ACHN (cell line): ENCODE data around the gene EID3.
"Not testable (repeated sequence)": the region's sequence is repeated elsewhere in the genome, so short reads cannot be mapped to it uniquely, and the experiment has no call there.

ENCODE experiments used
- DNase-seq: peaks from one replicate; pipeline ENCODE4 v3.0.0-alpha.2; 2015
- in situ Hi-C: cut with HindIII; loops from 2 replicates; pipeline ENCODE4 v1.10.0; 2017; ENCODE audit warnings: low sequenced_read_pairs, low pct_ligation_motif_present, low pct_unique_long_range_greater_than_20kb

The EID3 gene

DNA sequence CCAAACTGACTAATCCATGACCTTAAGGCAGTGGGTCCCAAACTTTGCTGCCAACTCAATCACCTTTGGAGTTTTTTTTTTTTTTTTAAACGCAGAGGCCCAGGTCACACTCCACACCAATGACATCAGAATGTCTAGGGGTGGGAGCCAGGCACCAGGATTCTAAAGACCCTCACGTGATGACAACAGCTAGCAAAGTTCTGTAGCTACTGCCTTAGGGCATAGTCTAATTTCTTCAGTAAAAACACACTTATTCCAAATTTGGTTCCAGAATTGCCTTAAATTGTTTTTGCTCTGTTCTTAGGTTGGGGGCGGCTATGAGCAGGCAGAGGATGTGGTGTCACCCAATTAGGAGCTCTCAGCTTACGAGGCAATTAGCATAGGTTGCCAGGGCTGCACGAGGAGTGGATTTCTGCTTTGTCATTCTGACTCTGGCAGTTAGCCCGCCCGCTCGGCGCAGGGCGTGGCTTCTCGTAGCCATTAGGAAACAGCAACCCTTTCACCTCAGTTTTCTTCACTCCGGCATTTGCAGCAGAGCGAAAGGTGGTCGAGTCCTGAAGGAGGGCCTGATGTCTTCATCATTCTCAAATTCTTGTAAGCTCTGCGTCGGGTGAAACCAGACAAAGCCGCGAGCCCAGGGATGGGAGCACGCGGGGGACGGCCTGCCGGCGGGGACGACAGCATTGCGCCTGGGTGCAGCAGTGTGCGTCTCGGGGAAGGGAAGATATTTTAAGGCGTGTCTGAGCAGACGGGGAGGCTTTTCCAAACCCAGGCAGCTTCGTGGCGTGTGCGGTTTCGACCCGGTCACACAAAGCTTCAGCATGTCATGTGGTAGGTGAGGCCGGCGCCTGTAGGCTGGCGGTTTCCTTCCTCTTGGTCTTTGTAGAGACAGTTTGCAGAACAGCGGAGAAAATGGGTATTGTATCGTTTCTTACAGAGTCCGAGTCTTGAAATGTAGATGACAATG is 16.7 kb upstream of the EID3 start:
- in situ Hi-C loops: no loop called here
- peak; percentile 99 for DNase-seq

- peak; percentile 92 for DNase-seq
- in situ Hi-C loops: no loop called here
Observed at GRCh38 chr12:104288635-104289274, 14.8 kb upstream of the EID3 start.

GRCh38 chr12:104290320-104290719 is 13.2 kb upstream of the EID3 start:
- DNase-seq: no peak
- in situ Hi-C loops: no loop called here

GRCh38 chr12:104290855-104291254 is 12.7 kb upstream of the EID3 start:
- in situ Hi-C loops: no loop called here
- no peak for DNase-seq

- no peak for DNase-seq
- in situ Hi-C loops: no loop called here
Observed at GRCh38 chr12:104291867-104292524, 11.5 kb upstream of the EID3 start.

DNA sequence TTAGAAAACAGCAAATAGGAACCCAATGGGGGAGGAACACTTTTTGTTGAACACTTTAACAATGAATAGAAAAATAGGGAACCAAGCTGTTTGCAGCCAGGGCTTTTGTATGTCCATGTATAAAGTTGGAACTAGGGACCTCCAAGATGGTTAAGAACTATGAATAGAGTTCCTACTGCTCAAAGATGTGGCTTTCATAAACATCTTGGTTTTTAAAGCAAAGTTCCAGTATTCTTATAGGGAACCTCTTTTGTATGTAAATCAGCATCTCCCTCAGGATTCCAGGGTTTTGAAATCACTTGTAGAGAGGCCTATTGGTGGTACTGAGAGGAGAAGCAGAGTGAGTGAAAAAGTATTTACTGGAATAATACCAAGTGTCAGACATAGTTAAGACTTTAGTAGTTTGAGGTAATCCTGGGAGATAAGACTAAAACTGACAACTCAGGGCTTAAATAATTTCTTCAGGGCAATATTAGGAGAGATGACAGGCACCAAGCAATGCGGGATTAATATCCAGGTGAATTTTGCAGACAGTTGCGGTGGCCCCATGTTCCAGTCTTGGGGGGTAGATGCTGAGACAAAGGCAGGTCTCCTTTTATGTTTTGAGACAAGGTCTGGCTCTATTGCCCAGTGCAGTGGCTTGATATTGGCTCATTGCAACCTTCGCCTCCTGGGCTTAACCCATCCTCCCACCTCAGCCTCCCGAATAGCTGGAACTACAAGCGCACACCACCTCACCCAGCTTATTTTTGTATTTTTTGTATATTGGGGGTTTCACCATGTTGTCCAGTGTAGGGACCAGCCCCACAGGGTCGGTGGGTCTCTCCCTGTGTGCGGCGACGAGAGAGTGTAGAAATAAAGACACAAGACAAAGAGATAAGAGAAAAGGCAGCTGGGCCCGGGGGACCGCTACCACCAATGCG is 10.4 kb upstream of the EID3 start:
- in situ Hi-C loops: no loop called here
- no peak for DNase-seq

GRCh38 chr12:104294158-104294859 is 9.2 kb upstream of the EID3 start:
- in situ Hi-C loops: not testable (repeated sequence)
- peak; percentile 65 for DNase-seq

GRCh38 chr12:104294927-104295668 is 8.4 kb upstream of the EID3 start:
- in situ Hi-C loops: no loop called here

GRCh38 chr12:104295954-104296353 is 7.6 kb upstream of the EID3 start:
- no peak for DNase-seq
- in situ Hi-C loops: no loop called here

More at GRCh38 chr12:104294927-104295668, 8.4 kb upstream of the EID3 start:
- no peak for DNase-seq

- in situ Hi-C loops: no loop called here
- no peak for DNase-seq
Observed at GRCh38 chr12:104296718-104297117, 6.8 kb upstream of the EID3 start.

DNA sequence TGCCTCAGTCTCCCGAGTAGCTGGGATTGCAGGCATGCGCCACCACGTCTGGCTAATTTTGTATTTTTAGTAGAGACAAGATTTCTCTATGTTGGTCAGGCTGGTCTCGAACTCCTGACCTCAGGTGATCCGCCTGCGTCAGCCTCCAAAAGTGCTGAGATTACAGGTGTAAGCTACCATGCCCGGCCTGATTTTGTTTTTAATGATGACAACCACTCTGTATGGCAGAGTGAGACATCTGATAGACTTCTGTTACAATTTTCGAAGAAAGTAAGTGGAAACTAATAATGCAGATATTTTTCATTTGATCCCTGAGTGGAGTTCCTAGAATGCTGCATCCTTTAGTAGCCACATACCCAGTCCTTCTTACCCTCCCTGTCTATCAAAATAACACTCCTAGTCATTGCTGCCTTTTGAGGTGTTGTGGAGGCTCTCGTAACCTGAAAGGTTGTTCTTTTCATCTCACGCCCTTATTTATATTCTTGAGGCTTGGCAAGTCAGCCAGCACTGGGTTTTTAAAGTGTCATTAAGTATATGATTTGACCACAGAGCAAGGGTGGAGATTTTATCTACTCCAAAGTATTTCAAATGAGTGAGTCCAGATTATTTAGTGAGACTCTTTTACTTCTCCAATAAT is 5.9 kb upstream of the EID3 start:
- no peak for DNase-seq
- in situ Hi-C loops: no loop called here

DNA sequence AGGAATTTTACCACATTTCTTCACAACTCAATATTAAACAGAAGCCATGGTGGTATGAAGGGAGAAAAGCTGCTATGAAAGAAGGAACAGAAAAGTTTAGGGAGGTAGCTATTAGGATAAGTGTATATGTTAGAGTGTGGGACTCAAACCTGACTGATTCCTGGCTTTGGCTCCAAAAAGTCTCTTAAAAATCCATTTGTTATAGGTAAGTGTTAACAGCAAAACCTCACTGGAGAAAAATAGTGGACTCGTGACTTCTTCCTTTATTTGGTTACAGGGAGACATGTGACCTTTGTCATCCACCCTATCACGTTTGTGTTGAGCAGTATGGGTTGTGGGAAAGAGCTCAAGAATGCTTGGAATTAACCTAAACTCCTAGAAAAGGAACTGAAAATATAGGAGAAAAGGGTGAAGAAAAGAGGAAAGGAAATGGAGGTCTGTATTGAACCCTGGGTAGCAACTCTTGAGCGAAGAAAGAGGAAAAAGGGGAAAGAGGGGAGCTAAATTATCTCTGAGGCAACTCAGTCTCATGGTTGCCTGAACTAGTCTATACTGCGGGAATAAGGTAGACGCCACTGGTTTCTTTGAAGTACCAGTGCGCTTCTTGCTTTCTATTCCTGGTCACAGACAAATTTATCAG is 3.6 kb upstream of the EID3 start:
- no peak for DNase-seq

DNA sequence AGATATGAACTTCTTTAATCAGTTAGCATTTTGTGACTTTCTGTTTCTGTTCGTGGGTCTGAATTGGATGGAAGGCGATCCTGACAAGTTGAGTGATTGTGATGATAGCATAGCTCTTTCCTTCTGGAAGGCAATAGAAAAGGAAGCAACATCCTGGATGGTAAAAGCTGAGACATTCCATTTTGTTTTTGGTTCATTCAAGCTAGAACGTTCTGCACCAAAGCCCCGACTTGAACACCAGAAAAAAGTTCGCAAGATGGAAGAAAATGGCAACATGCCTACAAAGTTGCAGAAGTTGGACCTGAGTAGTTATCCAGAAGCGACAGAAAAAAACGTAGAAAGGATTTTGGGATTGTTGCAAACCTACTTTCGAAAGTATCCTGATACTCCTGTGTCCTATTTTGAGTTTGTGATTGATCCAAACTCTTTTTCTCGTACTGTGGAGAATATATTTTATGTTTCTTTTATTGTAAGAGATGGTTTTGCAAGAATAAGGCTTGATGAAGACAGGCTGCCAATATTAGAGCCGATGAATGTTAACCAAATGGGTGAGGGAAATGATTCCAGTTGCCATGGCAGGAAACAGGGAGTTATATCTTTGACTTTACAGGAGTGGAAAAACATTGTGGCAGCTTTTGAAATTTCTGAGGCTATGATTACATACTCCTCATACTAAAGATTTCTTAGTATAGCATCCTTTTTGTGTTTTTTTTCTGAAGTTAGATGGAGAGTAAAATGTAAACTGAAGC is 896 bp downstream of the EID3 start:
- no peak for DNase-seq
- in situ Hi-C loops: no loop called here

More for the DNA sequence above, 3.6 kb upstream of the EID3 start:
- in situ Hi-C loops: no loop called here

DNA sequence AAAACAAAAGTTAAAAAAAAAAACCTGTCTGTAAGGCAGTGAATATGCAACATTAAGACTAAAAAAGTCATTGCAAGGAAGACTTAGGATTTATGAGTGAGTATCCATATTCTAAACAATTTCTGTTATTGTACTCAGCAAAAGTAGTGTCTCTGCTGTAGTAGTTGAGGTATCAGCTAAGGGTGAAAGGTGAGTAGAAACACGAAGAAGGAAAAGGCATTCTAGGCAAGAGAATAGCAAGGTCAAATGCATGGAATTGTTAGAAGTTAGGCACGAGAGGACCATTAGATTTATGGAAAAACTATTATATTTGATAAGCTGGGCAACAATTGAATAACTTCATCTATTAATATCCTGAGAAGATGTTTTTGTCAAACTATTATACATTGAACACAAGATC is 1.8 kb downstream of the EID3 start:
- in situ Hi-C loops: no loop called here
- DNase-seq: no peak

DNA sequence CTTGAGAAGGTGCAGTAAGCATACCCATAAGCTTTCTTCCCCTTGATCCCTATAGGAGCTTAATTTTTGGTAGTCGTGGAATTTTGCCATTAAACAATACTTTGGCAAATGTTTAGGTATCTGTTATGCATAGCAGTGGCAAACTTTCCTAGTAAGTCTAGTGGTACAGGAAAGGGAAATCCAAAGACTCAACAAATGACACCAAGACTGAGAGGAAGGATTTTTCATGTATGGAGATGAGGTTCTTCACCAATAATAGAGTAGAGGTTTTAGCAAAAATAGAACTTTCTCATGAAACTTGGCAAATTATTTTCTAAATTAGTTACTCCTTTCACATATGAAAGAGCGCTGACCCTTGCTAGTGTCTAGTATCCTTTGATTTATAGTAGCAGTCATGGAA is 2.8 kb downstream of the EID3 start:
- in situ Hi-C loops: no loop called here
- DNase-seq: no peak
